Daoy (cell line): ENCODE data around the gene FBXW10. TPM values are rescaled to one million over a fixed set of nuclear protein-coding genes. Genes with fewer than 3 reads are reported as not detected.

ENCODE experiments used
- total RNA-seq: library from RNA; depleted of rRNA; stranded (reverse); fragments of >200 nt; shearing (Covaris generic); gene quantifications from 2 replicates; pipeline ENCODE4 v1.2.3, GENCODE V29; 2014; rRNA removed

FBXW10 gene
- total RNA-seq, 1 experiment from 2014 or later = 0.06 TPM

Other genes starting within 250 kb of the FBXW10 start
- not detected in 2 replicates for gene TBC1D28, start 99.7 kb upstream of the FBXW10 start, total RNA-seq
- gene FOXO3B, start 61.7 kb upstream of the FBXW10 start, total RNA-seq = 4.9 and 5.8 TPM in 2 replicates
- 112 and 125 TPM in 2 replicates for gene TVP23B, start 37.1 kb downstream of the FBXW10 start, total RNA-seq
- gene PRPSAP2, start 114.1 kb downstream of the FBXW10 start, total RNA-seq = 63.8 and 72.5 TPM in 2 replicates
- gene SLC5A10, start 208.1 kb downstream of the FBXW10 start, total RNA-seq = 0.06 TPM in 1 of 2 replicates, not detected in the other